Suppressor macrophage treated with lipopolysaccharide for 4 hours (primary cell): ENCODE results near the gene JPT1.
A peak's percentile ranks its signal among the peaks of the same experiment; 100 is the strongest.
"Not testable (repeated sequence)": the region's sequence is repeated elsewhere in the genome, so short reads cannot be mapped to it uniquely, and the experiment has no call there.

ENCODE experiments used
- DNase-seq: peaks from one replicate; pipeline ENCODE4 v3.0.0-alpha.2; 2020

The JPT1 gene

DNA sequence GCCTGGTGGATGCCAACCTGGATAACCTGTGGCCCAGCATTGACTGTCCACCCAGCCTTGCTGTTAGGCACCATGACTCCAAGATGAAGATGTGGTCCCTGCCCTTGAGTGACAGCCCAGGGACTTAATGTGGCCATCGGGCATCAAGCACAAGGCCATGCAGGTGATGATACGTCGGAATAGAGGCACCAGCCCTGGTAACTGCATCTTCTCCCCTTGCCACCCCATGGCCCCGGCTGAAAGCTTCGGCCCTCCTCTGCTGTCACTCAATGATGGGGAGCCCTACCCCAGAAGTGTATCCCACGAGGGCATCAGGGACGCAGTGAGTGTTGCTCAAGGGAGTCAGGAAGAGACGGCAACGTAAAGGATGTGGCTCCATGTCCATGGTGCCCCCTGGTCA lies 24.7 kb downstream of the JPT1 start:
- DNase-seq, result no peak

DNA sequence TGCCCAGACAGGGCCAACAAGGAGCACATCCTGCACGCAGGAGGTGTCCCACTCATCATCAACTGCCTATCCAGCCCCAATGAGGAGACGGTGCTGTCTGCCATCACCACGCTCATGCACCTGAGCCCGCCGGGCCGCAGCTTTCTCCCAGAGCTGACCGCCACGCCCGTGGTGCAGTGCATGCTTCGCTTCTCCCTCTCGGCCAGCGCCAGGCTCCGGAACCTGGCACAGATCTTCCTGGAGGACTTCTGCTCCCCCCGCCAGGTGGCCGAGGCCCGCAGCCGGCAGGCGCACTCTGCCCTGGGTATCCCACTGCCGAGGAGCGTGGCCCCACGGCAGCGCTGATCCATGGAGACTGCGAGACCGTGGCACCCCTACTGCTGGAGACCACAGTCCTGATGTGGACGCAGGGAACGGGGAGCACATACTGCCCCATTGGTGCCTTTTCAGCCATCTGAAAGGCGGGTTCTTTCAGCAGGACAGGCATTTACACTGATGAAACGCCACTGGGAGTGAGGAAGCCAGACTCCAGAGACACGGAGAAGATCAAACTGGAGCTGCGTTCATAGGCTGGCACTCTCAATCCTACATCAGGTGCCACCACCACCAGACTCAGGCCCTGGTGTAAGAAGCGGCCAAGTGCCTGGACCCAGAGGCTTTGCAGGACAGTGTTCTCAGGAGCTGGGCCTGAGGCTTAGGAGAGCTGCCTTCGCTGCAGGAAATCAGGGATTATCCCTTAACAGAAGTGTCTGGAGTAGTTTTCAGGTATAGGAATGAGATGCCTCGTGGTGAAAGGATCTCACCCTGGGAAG lies 25.4 kb downstream of the JPT1 start:
- DNase-seq, result no peak

DNA sequence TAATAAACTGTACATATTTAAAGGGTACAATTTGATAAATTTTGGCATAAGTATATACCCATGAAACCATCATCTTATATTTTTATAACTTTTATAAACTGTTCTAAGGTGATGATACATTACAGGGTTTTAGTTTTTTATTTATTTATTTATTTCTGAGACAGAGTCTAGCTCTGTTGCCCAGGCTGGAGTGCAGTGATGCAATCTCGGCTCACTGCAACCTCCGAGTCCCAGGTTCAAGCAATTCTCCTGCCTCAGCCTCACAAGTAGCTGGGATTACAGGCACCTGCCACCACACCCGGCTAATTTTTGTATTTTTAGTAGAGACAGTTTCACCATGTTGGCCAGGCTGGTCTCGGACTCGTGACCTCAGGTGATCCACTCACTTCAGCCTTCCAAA lies 26.4 kb downstream of the JPT1 start:
- DNase-seq, result not testable (repeated sequence)

DNA sequence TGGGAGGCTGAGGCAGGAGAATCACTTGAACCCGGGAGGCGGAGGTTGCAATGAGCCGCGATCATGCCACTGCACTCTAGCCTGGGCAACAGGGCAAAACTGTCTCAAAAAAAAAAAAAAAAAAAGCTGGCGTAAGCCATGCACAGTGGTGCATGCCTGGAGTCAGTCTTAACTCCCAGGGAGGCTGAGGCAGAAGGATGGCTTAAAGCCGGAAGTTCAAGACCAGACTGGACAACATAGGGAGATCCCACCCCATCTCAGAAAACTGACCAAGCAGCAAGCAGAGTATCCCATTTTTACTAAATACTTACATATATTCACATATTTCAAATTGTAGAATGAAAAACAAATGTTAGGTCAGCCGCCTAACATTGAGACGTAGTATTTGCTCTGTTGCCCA lies 27.4 kb downstream of the JPT1 start:
- DNase-seq, result no peak

DNA sequence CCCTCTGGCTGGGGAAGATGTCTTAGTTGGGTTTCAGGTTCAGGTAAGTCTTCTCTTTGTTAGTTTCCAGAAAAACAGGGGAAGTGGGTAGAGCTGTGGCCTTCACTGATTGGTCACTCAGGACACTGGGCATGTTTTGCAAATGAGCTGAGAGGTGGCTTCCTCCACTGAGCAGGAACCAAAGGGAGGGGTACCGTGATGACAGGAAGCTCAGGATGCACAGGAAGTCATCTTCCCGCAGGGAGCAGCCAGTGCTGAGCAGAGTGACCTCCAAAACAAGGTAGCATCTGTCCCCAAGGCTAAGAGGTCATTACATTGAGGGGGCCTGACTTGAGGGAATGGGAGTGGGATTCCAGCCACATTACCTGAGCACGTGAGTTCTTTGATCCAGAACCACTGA lies 28.3 kb downstream of the JPT1 start:
- no peak for DNase-seq

DNA sequence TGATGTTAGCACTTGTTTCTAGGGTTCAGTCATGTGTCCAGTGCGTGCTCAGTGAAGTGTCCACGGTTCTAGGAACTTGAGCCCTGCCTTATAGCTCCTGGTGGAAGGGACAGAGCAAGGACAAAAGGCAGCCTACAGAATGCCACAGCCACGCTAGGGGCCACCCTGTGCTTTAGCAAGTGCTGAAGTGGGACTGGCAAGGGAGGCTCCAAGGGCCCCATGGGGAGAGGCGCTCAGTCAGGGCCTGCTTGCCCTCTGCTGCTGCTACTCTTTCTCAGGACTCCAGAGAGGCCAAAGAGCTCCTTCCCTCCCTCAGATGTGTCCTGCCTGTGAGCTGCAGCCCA lies 29.5 kb downstream of the JPT1 start:
- DNase-seq, result no peak

DNA sequence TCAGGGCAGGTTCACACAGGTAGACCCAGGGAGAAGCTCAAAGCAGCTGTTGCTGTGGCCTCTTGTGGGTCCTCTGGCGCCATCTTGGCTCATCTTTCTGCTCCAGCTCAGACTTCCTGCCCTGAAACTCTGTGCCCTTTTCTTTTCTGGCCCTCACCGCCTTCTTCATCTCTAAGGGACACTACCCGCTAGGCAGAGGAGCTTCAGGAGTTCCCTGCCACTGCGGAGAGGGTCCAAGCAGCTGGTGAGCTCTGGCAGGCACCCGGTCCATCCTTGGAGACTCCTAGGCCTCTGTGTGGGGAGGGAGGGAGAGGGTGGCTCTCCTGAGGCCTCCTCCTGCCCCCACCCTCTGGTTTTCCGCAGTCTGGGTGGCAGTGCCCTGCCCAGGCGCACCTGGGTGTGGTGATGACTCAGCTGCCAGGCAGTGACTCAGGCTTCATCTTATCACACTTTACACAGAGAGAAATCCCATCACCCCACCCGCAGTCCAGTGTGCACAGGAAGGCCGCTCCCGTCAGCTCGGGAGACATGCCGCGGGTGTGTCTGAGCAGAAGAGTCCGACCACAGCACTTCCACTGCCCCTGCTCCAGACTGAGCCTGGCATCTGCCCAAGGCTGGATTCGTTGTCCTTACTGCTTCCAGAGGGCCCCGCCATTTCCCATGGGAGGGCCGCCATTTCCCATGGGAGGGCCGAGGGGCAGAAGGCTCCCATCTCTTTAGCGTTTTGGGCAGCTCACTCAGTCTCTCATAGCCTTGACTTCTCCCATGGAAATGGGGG lies 30.1 kb downstream of the JPT1 start:
- DNase-seq, result no peak

DNA sequence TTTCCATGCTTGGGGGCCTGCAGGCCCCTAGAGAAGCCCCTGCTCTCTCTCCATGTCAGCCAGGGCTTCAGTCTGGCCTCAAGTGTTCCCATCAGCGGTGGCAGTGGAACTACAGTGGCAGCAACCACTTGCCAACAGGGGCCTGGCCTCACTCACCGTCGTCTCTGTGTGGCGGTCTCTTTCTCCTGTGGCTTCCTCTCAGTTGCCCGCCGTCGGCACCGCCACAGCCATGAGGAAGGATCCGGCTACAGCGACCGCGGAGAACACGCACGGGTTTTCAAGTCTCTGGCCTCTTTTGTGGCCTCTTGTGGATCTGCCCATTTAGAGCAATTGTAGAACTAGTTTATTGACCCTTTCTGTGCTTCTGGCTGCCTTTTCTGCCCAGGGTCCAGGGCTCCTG lies 36.0 kb downstream of the JPT1 start:
- DNase-seq, result no peak

DNA sequence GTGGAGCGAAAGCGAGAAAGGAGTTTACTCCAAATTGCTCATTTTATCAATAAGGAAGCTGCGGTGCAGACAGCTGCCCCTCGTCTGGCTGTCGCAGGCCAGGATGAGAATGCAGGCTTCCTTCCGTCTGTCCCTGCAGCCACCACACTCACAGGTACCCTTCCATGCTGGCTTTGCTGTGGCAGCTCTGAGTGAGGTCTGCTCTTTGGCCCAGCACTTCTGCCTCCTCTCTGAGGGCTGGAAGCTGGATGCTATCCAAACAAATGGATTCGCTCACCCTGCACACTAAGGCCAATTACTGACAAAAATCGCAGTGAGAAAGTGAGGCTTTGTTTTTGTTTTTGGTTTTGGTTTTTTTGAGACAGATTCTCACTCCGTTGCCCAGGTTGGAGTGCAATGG lies 37.6 kb downstream of the JPT1 start:
- no peak for DNase-seq

DNA sequence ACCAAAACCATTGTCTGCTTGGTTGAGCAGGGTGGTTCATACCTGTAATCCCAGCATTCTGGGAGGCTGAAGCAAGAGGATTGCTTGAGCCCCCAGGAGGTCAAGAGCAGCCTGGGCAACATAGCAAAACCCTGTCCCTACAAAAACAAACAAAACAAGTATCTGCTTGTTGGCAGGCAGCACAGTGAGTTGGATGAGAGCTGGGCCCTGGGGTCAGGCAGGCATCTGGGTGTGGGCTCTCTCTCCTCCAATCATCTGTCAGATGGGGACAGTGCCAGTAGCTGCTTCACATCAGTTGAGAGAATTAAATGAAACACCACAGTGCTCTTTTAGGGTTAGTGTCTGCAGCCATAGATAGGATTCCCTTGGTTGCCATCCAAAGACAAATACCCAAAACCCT lies 38.8 kb downstream of the JPT1 start:
- DNase-seq, result no peak

DNA sequence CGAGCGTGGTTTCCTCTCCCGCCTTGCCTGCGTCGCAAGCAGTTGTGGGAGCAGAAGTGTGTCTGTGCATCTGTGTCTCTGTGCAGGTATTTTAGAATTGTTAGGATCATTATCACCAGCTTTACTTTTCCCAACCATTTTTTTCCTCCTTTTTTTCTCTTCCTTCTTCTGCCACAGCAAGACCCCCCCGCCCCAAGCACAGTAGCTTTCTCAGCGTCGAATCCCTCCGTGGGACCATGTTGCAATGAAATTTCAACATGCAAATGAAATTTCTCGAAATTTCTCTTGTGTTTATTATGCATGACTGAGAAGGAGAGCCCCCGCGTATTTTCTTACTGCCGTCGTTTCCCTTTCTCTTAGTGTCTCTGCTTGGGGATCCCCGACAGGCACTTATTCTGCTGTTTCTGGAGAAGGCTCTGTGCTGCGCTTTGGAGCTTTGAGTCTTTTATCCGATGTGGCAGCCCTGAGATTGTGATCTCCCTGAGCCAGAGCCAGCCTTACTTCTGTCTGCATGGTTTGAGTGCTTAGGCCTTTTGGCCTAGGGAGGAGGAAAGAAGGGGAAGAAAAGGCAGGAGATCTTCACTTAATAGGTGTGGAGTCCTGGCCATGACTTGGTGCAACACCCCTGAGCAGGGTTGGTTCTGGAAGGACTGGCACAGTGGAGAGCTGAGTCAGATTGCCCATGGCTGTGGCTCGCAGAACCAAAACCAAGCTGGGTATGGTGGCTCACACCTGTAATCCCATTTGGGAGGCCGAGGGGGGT lies 39.6 kb downstream of the JPT1 start:
- DNase-seq, result peak; percentile 61

DNA sequence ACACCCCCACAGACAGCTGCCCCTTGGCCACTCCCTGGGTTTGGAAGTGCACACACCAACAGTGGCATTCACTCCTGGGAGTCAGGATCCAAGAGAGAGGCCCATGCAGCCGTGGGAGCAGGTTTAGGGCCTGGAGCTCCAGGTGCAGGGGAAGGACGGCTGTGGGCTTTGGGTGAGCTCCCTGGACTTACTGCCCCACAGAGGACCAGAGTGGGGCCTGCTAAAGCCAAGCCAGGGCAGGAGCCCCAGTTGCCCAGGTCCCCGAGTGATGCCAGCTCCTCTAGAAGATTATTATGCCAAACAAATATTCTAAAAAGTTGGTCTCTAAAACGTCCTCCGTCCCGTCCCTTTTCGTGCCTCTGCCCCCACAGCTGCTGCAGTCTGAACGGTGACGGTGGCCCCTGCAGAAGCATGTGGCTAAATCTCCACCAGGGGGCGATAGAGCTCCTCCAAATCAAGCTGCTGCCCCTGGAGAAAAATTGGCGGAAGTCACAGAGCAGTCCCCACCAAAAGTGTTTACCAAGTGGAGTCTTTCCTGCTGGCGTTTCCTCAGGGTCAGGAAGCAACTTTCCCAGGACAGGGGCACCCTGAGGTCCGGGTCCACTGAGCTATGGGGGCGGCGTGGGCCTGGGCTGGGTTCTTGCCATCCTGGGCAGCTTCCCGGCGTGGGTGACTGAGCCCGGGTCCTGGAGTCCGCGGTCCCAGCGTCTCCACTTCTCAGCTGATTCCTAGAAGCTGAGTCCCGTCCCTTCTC lies 40.3 kb downstream of the JPT1 start:
- peak; percentile 92 for DNase-seq

DNA sequence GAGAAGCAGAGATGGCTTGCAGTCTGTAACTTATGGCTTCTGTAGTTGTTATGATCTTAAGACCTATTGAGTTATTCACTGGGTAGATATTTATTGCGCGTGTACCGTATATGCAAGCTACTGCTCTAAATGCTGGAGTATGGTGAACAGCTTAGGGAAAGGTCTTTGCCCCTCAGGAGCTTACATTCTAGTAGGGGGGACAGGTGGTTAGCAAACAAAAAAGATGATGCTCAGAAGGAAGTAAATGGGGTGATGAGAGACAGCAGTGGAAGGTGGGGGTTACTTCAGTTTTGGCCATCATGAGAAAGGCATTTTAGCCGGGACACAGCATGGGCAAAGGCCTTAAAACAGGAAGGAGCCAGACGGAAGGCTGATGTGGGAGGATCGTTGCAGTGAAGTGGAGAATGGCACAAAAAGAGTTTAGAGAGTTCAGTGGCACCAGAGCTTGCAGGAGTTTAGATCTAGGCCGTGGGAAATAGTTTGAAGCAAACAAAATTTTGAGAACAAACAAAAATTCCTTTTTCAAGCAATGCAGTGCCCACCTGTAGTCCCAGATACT lies 42.5 kb downstream of the JPT1 start:
- DNase-seq, result peak; percentile 25

DNA sequence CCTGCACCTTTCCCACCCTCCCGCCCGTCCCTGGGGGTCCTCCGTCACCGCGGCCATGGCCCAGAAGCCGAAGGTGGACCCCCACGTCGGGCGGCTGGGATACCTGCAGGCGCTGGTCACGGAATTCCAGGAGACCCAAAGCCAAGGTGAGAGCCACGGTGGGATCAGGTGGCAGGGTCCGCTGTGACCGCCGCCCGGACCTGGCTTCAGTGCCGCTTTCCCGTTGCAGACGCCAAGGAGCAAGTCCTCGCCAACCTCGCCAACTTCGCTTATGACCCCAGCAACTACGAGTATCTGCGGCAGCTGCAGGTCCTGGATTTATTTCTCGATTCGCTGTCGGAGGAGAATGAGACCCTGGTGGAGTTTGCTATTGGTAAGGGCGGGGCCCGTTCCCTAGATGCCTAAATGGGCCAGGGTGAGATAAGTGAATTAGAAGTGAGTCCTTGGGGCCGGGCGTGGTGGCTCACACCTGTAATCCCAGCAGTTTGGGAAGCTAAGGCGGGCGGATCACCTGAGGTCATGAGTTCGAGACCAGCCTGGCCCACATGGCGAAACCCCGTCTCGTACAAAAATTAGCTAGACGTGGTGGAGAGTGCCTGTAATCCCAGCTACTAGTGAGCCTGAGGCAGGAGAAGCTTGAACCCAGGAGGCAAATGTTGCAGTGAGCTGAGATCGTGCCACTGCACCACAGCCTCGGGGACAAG lies 43.9 kb downstream of the JPT1 start:
- DNase-seq, result peak; percentile 27

DNA sequence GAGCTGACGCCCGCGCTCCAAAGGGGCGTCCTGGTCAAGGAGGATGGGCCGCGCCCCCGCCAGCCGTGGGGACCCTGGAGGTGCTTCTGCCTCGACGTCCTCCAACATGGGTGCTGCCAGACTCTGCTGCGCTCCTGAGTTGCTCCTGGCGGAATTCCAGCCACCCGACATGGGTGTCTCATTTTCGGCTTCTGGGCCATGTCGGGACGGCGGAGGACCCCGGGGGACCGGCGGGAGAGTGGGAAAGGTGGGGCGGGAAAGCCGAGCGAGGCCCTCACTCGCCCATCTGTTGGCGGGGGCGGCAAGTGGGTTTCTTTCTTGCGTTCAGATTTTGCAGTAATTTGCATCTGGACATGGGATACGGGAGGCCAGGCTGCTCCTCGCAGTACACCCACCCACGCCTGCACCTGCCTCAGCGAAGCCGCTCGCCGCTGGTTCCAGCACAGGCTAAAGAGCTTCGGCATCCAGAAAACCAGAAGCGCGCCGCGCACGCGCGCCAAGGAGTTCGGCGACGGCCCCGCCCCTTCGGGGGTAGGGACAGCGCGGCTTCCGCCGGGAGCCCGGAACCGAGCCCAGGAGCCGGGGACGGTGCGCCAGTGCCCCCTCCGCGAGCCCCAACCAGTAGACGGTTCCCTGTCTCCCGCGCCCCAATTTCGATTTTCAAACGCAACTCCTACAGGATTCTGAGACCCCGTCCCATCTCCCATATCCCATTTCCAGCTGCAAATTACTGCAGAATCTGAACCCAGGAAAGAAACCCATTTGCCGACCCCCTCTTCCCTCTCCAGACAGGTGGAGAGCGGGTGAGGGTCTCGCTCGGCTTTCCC lies 44.7 kb downstream of the JPT1 start, which contains the start of gene ARMC7:
Gene ARMC7 (plus strand): TSS at position 563 of the 827 bp plus-strand sequence. CDS start 320 bp downstream, outside the sequence.
- peak; percentile 95 for DNase-seq

DNA sequence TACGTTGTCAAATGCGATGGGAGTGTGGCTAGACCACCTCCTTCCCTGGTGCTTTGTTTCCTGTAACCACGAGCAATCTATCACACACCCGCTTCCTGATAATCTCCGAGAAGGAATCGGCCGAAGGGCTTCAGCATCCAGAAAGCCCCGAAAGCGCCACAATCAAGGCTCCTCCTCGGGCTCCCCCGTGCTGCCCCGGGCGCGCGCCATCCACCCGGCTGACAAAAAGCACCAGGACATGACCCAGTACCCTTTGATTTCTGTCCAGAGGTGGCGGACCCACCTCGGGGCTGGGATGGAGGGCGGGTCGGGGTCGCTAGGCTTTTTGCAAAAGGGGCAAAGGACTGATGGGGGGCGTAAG lies 45.3 kb downstream of the JPT1 start:
- no peak for DNase-seq

DNA sequence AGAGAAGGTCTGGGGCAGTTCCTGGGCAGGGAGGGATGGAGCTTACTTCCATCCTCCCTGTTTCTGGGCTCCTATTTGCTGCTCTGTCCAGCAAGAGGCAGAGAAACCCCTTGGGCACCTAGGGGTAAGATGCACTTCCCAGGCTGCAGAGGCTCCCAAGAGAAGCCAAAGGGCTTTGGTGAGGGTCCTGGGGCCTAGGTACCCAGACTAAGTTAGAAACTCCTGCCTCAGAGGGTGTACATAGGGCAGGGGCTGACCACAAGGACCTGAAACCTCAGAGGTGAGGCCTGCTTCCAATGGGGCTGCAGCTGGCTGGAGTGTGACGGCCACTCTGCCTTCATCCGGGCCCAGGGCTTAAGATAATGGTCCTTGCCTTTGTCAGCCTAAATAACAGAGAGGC lies 46.1 kb downstream of the JPT1 start:
- DNase-seq, result no peak

DNA sequence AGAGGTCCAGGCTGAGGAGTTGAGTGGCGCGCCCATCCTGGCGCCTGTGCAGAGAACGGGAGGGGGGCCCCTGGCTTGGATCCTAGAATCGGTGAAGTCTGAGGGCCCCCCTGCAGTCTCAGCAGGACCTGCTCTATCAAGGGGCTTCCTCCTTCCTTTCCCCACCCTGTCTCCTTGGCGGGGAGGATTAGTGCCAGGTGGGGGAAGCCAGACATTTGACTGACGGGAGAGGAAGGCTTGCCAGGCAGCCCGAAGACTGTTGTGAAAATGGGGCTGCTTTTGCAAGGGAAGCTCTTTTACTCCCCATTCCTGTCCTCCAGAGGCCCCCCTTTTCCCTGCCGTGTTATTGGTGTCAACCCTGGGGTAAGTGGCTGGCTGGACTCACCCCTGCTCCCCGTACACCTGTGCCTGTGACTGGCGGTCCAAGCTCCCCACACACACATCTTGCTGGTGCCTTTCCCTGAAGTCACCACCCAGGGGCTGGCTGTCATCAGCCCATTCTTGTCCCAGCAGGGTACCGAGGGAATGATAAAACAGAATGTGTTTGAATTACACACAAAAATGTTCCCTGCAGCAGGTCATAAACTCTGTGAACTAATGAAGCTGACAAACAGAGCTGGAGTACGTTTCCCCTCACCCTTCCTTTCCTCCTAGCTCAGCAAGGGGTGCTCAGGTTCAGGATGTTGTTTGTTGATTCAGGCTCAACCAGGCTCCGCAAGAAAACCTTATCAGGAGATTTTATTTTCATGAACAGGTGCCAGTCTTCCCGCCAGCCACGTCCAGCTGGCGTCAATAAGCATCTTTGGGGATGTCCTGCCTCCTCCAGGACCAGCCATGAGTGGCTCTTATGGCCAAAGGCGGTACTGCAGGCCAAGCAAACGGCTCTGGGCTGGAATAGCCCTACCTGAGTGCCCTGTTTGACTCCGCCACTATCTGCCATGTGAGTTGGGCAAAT lies 48.9 kb downstream of the JPT1 start:
- DNase-seq, result peak; percentile 46
